T-helper 1 cell treated with Interleukin-12 subunit alpha and Interleukin-12 subunit beta and Interleukin-4 antibody, amounts not matched to agents 30 ng/mL and 1 ng/mL, for 36 hours (primary cell): Measurements from ENCODE around the gene MAMDC2. TPM values are rescaled to one million over a fixed set of nuclear protein-coding genes. Genes with fewer than 3 reads are reported as not detected.

Source experiments
- intact Hi-C: fragments of 100-400 bp; cut with micrococcal nuclease; formaldehyde crosslinking; loops from one replicate; pipeline ENCODE4 v1.15.1; 2024
- total RNA-seq: library from RNA; stranded (reverse); gene quantifications from 2 replicates; pipeline ENCODE4 v1.2.3, GENCODE V29; 2022

MAMDC2 gene
- total RNA-seq, 1 donor from 2014 or later = not detected

- intact Hi-C loops = no loop called here
Observed at GRCh38 chr9:70133253-70134208, 89.9 kb downstream of the MAMDC2 start.

- intact Hi-C loops = no loop called here
Observed at GRCh38 chr9:70134360-70134759, 90.7 kb downstream of the MAMDC2 start.

GRCh38 chr9:70135176-70135575, 91.5 kb downstream of the MAMDC2 start:
- intact Hi-C loops = no loop called here

GRCh38 chr9:70136632-70137031, 93.0 kb downstream of the MAMDC2 start:
- intact Hi-C loops = no loop called here

GRCh38 chr9:70137577-70137976, 93.9 kb downstream of the MAMDC2 start:
- intact Hi-C loops = no loop called here

- intact Hi-C loops = no loop called here
Observed at GRCh38 chr9:70142101-70142500, 98.5 kb downstream of the MAMDC2 start.

- intact Hi-C loops = no loop called here
Observed at GRCh38 chr9:70143394-70144130, 99.9 kb downstream of the MAMDC2 start.

GRCh38 chr9:70144131-70144503, 100.5 kb downstream of the MAMDC2 start:
- intact Hi-C loops = no loop called here

- intact Hi-C loops = no loop called here
Observed at GRCh38 chr9:70145981-70146380, 102.3 kb downstream of the MAMDC2 start.

GRCh38 chr9:70147196-70147595, 103.5 kb downstream of the MAMDC2 start:
- intact Hi-C loops = no loop called here

GRCh38 chr9:70147651-70148050, 104.0 kb downstream of the MAMDC2 start:
- intact Hi-C loops = no loop called here

GRCh38 chr9:70152350-70152749, 108.7 kb downstream of the MAMDC2 start:
- intact Hi-C loops = no loop called here

- intact Hi-C loops = no loop called here
Observed at GRCh38 chr9:70156729-70157128, 113.1 kb downstream of the MAMDC2 start.

- intact Hi-C loops = no loop called here
Observed at GRCh38 chr9:70159630-70160029, 116.0 kb downstream of the MAMDC2 start.

GRCh38 chr9:70160686-70161600, 117.3 kb downstream of the MAMDC2 start:
- intact Hi-C loops = no loop called here

- intact Hi-C loops = no loop called here
Observed at GRCh38 chr9:70165006-70165602, 121.5 kb downstream of the MAMDC2 start.

GRCh38 chr9:70168521-70168920, 124.9 kb downstream of the MAMDC2 start:
- intact Hi-C loops = no loop called here

- intact Hi-C loops = no loop called here
Observed at GRCh38 chr9:70169222-70169621, 125.6 kb downstream of the MAMDC2 start.

- intact Hi-C loops = no loop called here
Observed at GRCh38 chr9:70170151-70170790, 126.6 kb downstream of the MAMDC2 start.

GRCh38 chr9:70172532-70172931, 128.9 kb downstream of the MAMDC2 start:
- intact Hi-C loops = no loop called here
